Endothelial cell of umbilical vein (primary cell): ENCODE results near the gene BPGM. TPM values are rescaled to one million over a fixed set of nuclear protein-coding genes. Genes with fewer than 3 reads are reported as not detected.

Experiments
- BruUV-seq: library from RNA; stranded (reverse); fragments of 400-500 nt; replicated peaks from 2 replicates; lab custom pipeline; 2021; lab: Mats Ljungman, UMichigan
- CTCF ChIA-PET: fragments of 300-600, 350-600 bp; sonication (Branson Sonifier 250); formaldehyde crosslinking; loops from one replicate; lab custom pipeline; 2021; ENCODE audit warnings: antibody characterized with exemption, inconsistent platforms; lab: Charles Lee
- POLR2A ChIA-PET: fragments of 300-600, 350-600 bp; sonication (Branson Sonifier 250); formaldehyde crosslinking; loops from one replicate; lab custom pipeline; 2021; ENCODE audit warnings: antibody characterized with exemption, inconsistent platforms; lab: Charles Lee
- DNase-seq: peaks from one replicate; pipeline ENCODE4 v3.0.0-alpha.2; 2011; ENCODE audit warnings: low read depth, low spot score
- FAIRE-seq: peaks from 2 replicates; lab custom pipeline; 2011; peaks lifted over from hg19 to GRCh38; lab: Jason Lieb, UNC
- H2AFZ ChIP-seq: 2 replicates; pipeline ENCODE4 v1.6.0; 2012; ENCODE audit warnings: low read depth, low read length, control low read depth, inconsistent platforms
- H3K27ac ChIP-seq: 2 replicates; pipeline ENCODE4 v1.5.1; 2011; ENCODE audit warnings: low read depth, mild to moderate bottlenecking, control low read depth, low read length, moderate library complexity; ENCODE audit not compliant: insufficient read depth
- H3K27me3 ChIP-seq, 2 experiments: 2 replicates each; pipeline versions ENCODE4 v1.6.0 to v1.6.1; 2011; ENCODE audit warnings: low read length in 2 of 2, mixed read lengths in 1 of 2; ENCODE audit not compliant: control insufficient read depth in 2 of 2, insufficient read depth in 2 of 2
- H3K36me3 ChIP-seq, 2 experiments: 2 replicates in 1 of 2; 3 replicates in 1 of 2; pipeline ENCODE4 v1.5.1; 2011; ENCODE audit warnings: low read length in 2 of 2, mild to moderate bottlenecking in 1 of 2, moderate library complexity in 1 of 2; ENCODE audit not compliant: control insufficient read depth in 2 of 2, insufficient read depth in 2 of 2; ENCODE audit errors: extremely low read depth in 1 of 2
- H3K4me1 ChIP-seq: 3 replicates; pipeline ENCODE4 v1.5.1; 2011; ENCODE audit warnings: mild to moderate bottlenecking, low read length; ENCODE audit not compliant: control insufficient read depth, insufficient read depth; ENCODE audit errors: extremely low read depth
- H3K4me2 ChIP-seq: 2 replicates; pipeline ENCODE4 v1.6.1; 2011; ENCODE audit warnings: low read length, control low read depth, mixed read lengths; ENCODE audit not compliant: insufficient read depth
- H3K4me3 ChIP-seq, 3 experiments: fragments of 200-600 bp in 1 of 3; sonication (generic), shearing (Covaris generic) in 1 of 3; replicated peaks in 1 of 3; 2 replicates each; pipeline ENCODE4 v1.5.1; 2011 to 2016; ENCODE audit warnings: control low read depth in 3 of 3, low read length in 3 of 3, mild to moderate bottlenecking in 2 of 3, inconsistent platforms in 1 of 3, low read depth in 1 of 3, moderate library complexity in 1 of 3; ENCODE audit not compliant: insufficient read depth in 1 of 3
- H3K79me2 ChIP-seq: 2 replicates; pipeline ENCODE4 v1.6.0; 2012; ENCODE audit warnings: low read length, inconsistent platforms; ENCODE audit not compliant: control insufficient read depth, insufficient read depth
- H3K9ac ChIP-seq: replicated peaks from 2 replicates; pipeline ENCODE3; 2011; ENCODE audit warnings: low read length, control low read depth; ENCODE audit not compliant: insufficient read depth; ENCODE audit errors: extremely low read depth
- H3K9me1 ChIP-seq: replicated peaks from 3 replicates; pipeline ENCODE4 v1.6.0; 2011; ENCODE audit warnings: mild to moderate bottlenecking, low read length; ENCODE audit not compliant: control insufficient read depth, insufficient read depth; ENCODE audit errors: extremely low read depth
- H3K9me3 ChIP-seq: replicated peaks from 2 replicates; pipeline ENCODE4 v1.5.1; 2012; ENCODE audit warnings: low read length, inconsistent platforms; ENCODE audit not compliant: control insufficient read depth, insufficient read depth
- H4K20me1 ChIP-seq: replicated peaks from 2 replicates; pipeline ENCODE3; 2011; ENCODE audit warnings: mild to moderate bottlenecking, low read length; ENCODE audit not compliant: control insufficient read depth, insufficient read depth; ENCODE audit errors: extremely low read depth
- CTCF ChIP-seq, 2 donors: IDR thresholded peaks; 1 replicate in 1 of 2; 2 replicates in 1 of 2; pipeline ENCODE4 v1.5.1; 2011; ENCODE audit warnings: low read length in 2 of 2, mild to moderate bottlenecking in 2 of 2, moderate library complexity in 2 of 2, control low read depth in 1 of 2, inconsistent platforms in 1 of 2, low read depth in 1 of 2; ENCODE audit not compliant: insufficient read depth in 1 of 2; ENCODE audit errors: extremely low read depth in 1 of 2
- EZH2 ChIP-seq: IDR thresholded peaks from 2 replicates; pipeline ENCODE4 v1.6.1; 2012; ENCODE audit warnings: borderline replicate concordance, low read depth, mild to moderate bottlenecking, moderate library complexity, low read length, inconsistent platforms; ENCODE audit not compliant: severe bottlenecking
- FOS ChIP-seq: IDR thresholded peaks from 2 replicates; pipeline ENCODE4 v1.6.1; 2011; ENCODE audit warnings: mild to moderate bottlenecking, low read length, moderate library complexity, borderline replicate concordance; ENCODE audit not compliant: insufficient read depth
- GATA2 ChIP-seq: IDR thresholded peaks from 2 replicates; pipeline ENCODE4 v1.7.0; 2011; ENCODE audit warnings: low read depth, mild to moderate bottlenecking, moderate library complexity, mixed read lengths, low read length; ENCODE audit not compliant: insufficient read length, insufficient read depth
- JUN ChIP-seq: IDR thresholded peaks from 2 replicates; pipeline ENCODE4 v1.6.1; 2011; ENCODE audit warnings: borderline replicate concordance, low read depth; ENCODE audit not compliant: insufficient read length, insufficient read depth
- MAX ChIP-seq: IDR thresholded peaks from 2 replicates; pipeline ENCODE4 v1.6.1; 2011; ENCODE audit not compliant: insufficient read depth, insufficient read length
- MYC ChIP-seq: IDR thresholded peaks from one replicate; pipeline ENCODE4 v1.6.1; 2011; ENCODE audit warnings: mild to moderate bottlenecking, low read depth, low read length
- POLR2A ChIP-seq: IDR thresholded peaks from 2 replicates; pipeline ENCODE4 v1.6.1; 2012; ENCODE audit warnings: low read depth, mild to moderate bottlenecking, control low read depth, low read length
- POLR2AphosphoS5 ChIP-seq: IDR thresholded peaks from 2 replicates; pipeline ENCODE4 v1.6.1; 2012; ENCODE audit warnings: low read depth, mild to moderate bottlenecking, control low read depth, low read length, moderate library complexity; ENCODE audit not compliant: insufficient read depth
- dilution Hi-C: fragments of 300-500 bp; cut with MboI; formaldehyde crosslinking; loops from one replicate; pipeline ENCODE4 v1.15.0; 2019; ENCODE audit warnings: low sequenced_read_pairs; ENCODE audit not compliant: extremely low pct_ligation_motif_present
- intact Hi-C: fragments of 100-400 bp; cut with micrococcal nuclease; formaldehyde crosslinking; loops from one replicate; pipeline ENCODE4 v1.10.0; 2022
- polyA plus RNA-seq, 4 experiments: library from polyadenylated mRNA; depleted of rRNA in 3 of 4; stranded (reverse) in 3 of 4; unstranded in 1 of 4; fragments of >200 nt; gene quantifications; 2 replicates each; pipeline versions ENCODE4 v1.2.1 to v1.2.3, GENCODE V29; 2011 to 2012; ENCODE audit warnings: missing spikeins in 1 of 4
- total RNA-seq: library from RNA; stranded (reverse); gene quantifications from 2 replicates; pipeline ENCODE4 v1.2.3, GENCODE V29; 2021

BPGM gene
- total and polyA plus RNA-seq, 2 donors (not counting 3 experiments of a cell fraction or from before 2014, with no cell fraction given) = 24.2 to 28.3 TPM

GRCh38 chr7:134648456-134648855 is 1.8 kb downstream of the BPGM start:
- TF ChIP-seq FOS = no peak
- no peak for TF ChIP-seq EZH2
- no peak for TF ChIP-seq MYC
- no peak overlapping the region for H3K4me2 ChIP-seq
- no TSS peak for BruUV-seq

GRCh38 chr7:134649226-134649775 is 2.6 kb downstream of the BPGM start:
- FAIRE-seq (no peak), DNase-seq (no peak)
- Histone ChIP-seq H2AFZ (no peak overlapping the region), H3K27me3 (no peaks in the 10 kb centered on the region), H3K4me3 (no peak overlapping the region), H3K9me1 (no peaks in the 10 kb centered on the region), H3K9ac (no peak overlapping the region), H3K27ac (no peak overlapping the region), H3K9me3 (no peaks in the 10 kb centered on the region), H3K36me3 (no peaks in the 10 kb centered on the region), H3K4me1 (peaks cover 11% of the 10 kb centered on the region), H4K20me1 (no peaks in the 10 kb centered on the region), H3K79me2 (peaks cover 71% of the 10 kb centered on the region), H3K4me2 (no peak overlapping the region)
- no TSS peak for BruUV-seq
- POLR2A ChIA-PET = no interaction called here
- no peak for TF ChIP-seq FOS
- TF ChIP-seq POLR2A = no peak
- TF ChIP-seq EZH2 = no peak
- TF ChIP-seq JUN = no peak
- TF ChIP-seq CTCF (IDR thresholded peaks at IDR 0.05; ENCODE audit: extremely low read depth in 1 of 2, insufficient read depth in 1 of 2, low read depth in 1 of 2, low read length in 2 of 2) = no peak
- TF ChIP-seq GATA2 = no peak
- TF ChIP-seq MYC = no peak
- no peak for TF ChIP-seq POLR2AphosphoS5
- no peak for TF ChIP-seq MAX
- CTCF ChIA-PET = interaction anchor here (1.1 to 5.4 kb wide), 4 partner anchors 13 to 52 kb away, joined by 3 to 34 read pairs (median 7); no protein-coding TSS in a partner anchor
- dilution Hi-C loops = no loop called here
- intact Hi-C loops = no loop called here

More at GRCh38 chr7:134648456-134648855, 1.8 kb downstream of the BPGM start:
- H2AFZ ChIP-seq = no peak overlapping the region
- no peaks in the 10 kb centered on the region for H3K9me3 ChIP-seq
- no peak overlapping the region for H3K4me3 ChIP-seq
- dilution Hi-C loops (no loop called here), intact Hi-C loops (no loop called here)
- H3K4me1 ChIP-seq = peaks cover 11% of the 10 kb centered on the region
- ChIA-PET POLR2A (no interaction called here), CTCF (interaction anchor here (0.8 to 5.4 kb wide), 9 partner anchors 8 to 53 kb away, joined by 3 to 34 read pairs (median 4); no protein-coding TSS in a partner anchor)
- H3K36me3 ChIP-seq = no peaks in the 10 kb centered on the region
- no peak for FAIRE-seq
- H3K79me2 ChIP-seq = peaks cover 62% of the 10 kb centered on the region
- H3K27me3 ChIP-seq = no peaks in the 10 kb centered on the region
- no peak overlapping the region for H3K27ac ChIP-seq
- DNase-seq = no peak
- no peak overlapping the region for H3K9ac ChIP-seq
- H3K9me1 ChIP-seq = no peaks in the 10 kb centered on the region
- no peaks in the 10 kb centered on the region for H4K20me1 ChIP-seq
